GM12878 (cell line): ENCODE measurements around the gene GOSR2. TPM values are rescaled to one million over a fixed set of nuclear protein-coding genes. Genes with fewer than 3 reads are reported as not detected.

Source experiments
- ATAC-seq: fragments of 200-7000 bp; cut with Tn5 transposase; 3 replicates; pipeline ENCODE4 v1.9.1; 2020; ENCODE audit warnings: mild to moderate bottlenecking, moderate library complexity
- BruUV-seq: library from RNA; stranded (reverse); fragments of 400-500 nt; replicated peaks from 2 replicates; lab custom pipeline; 2021; lab: Mats Ljungman, UMichigan
- CTCF ChIA-PET: fragments of 300-600 bp; sonication (Branson Sonifier 250); formaldehyde crosslinking; extraction: SDS; loops from one replicate; lab custom pipeline; 2021; ENCODE audit warnings: inconsistent platforms; lab: Yijun Ruan, JAX
- POLR2A ChIA-PET: fragments of 350-600 bp; formaldehyde crosslinking; extraction: SDS; loops from one replicate; lab custom pipeline; 2021; ENCODE audit warnings: inconsistent platforms; lab: Charles Lee
- RAD21 ChIA-PET: fragments of 300-600 bp; sonication (Branson Sonifier 250); formaldehyde crosslinking; loops from one replicate; lab custom pipeline; 2023; ENCODE audit warnings: antibody characterized with exemption; ENCODE audit not compliant: unreplicated experiment; lab: Charles Lee
- SMC1A ChIA-PET: fragments of 300-600 bp; sonication (Branson Sonifier 250); formaldehyde crosslinking; loops from one replicate; lab custom pipeline; 2023; ENCODE audit not compliant: unreplicated experiment, uncharacterized antibody; lab: Charles Lee
- DNase-seq: peaks from one replicate; pipeline ENCODE4 v3.0.0-alpha.2; 2011; ENCODE audit warnings: low read depth, low spot score
- FAIRE-seq: peaks from 3 replicates; lab custom pipeline; 2011; peaks lifted over from hg19 to GRCh38; lab: Jason Lieb, UNC
- H2AFZ ChIP-seq: 2 replicates; pipeline ENCODE4 v1.6.0; 2011; ENCODE audit warnings: low read depth, low read length, control low read depth; ENCODE audit not compliant: control insufficient read depth
- H3K27ac ChIP-seq: 2 replicates; pipeline ENCODE4 v1.5.1; 2011; ENCODE audit warnings: control low read depth; ENCODE audit not compliant: control insufficient read depth, insufficient read depth
- H3K27me3 ChIP-seq, 2 experiments: replicated peaks in 1 of 2; 2 replicates each; pipeline versions ENCODE4 v1.6.0 to v1.6.1; 2011; ENCODE audit warnings: low read length in 1 of 2; ENCODE audit not compliant: control insufficient read depth in 2 of 2, insufficient read depth in 2 of 2
- H3K36me3 ChIP-seq, 2 experiments: 2 replicates each; pipeline ENCODE4 v1.5.1; 2011; ENCODE audit warnings: low read length in 1 of 2; ENCODE audit not compliant: control insufficient read depth in 2 of 2, insufficient read depth in 2 of 2
- H3K4me1 ChIP-seq: 2 replicates; pipeline ENCODE4 v1.6.1; 2011; ENCODE audit warnings: mild to moderate bottlenecking, low read length, moderate library complexity, mixed read lengths; ENCODE audit not compliant: control insufficient read depth, insufficient read depth
- H3K4me2 ChIP-seq: 2 replicates; pipeline ENCODE4 v1.6.0; 2011; ENCODE audit warnings: control low read depth; ENCODE audit not compliant: control insufficient read depth, insufficient read depth
- H3K4me3 ChIP-seq: fragments of 200-600 bp; sonication (generic); 2 replicates; pipeline ENCODE4 v1.5.1; 2016
- H3K79me2 ChIP-seq: 2 replicates; pipeline ENCODE4 v1.6.0; 2011; ENCODE audit warnings: low read length; ENCODE audit not compliant: control insufficient read depth, insufficient read depth
- H3K9ac ChIP-seq: 2 replicates; pipeline ENCODE4 v1.8.0; 2011; ENCODE audit warnings: low read length, control low read depth, mixed read lengths; ENCODE audit not compliant: control insufficient read depth, insufficient read depth
- H3K9me3 ChIP-seq: replicated peaks from 3 replicates; pipeline ENCODE4 v1.5.1; 2011; ENCODE audit warnings: mild to moderate bottlenecking, low read length; ENCODE audit not compliant: control insufficient read depth, insufficient read depth
- H4K20me1 ChIP-seq: 2 replicates; pipeline ENCODE4 v1.6.0; 2011; ENCODE audit not compliant: control insufficient read depth, insufficient read depth
- ATF7 ChIP-seq: fragments of 450-650 bp; IDR thresholded peaks from 2 replicates; pipeline ENCODE4 v1.6.1; 2016; ENCODE audit warnings: low read depth, mild to moderate bottlenecking
- CBX3 ChIP-seq: fragments of 200-600 bp; sonication (generic); IDR thresholded peaks from 2 replicates; pipeline ENCODE4 v1.6.1; 2016; ENCODE audit warnings: low read depth, borderline replicate concordance
- CHD1 ChIP-seq: IDR thresholded peaks from 2 replicates; pipeline ENCODE4 v1.6.1; 2012; ENCODE audit warnings: low read depth, low read length, improper control_type of control experiment
- KDM1A ChIP-seq: fragments of 200-600 bp; sonication (generic); IDR thresholded peaks from 2 replicates; pipeline ENCODE4 v1.6.1; 2016; ENCODE audit warnings: borderline replicate concordance
- RFX5 ChIP-seq: IDR thresholded peaks from 2 replicates; pipeline ENCODE4 v1.6.1; 2011; ENCODE audit warnings: low read depth, low read length, improper control_type of control experiment
- ZNF217 ChIP-seq: fragments of 450-650 bp; IDR thresholded peaks from 2 replicates; pipeline ENCODE4 v1.6.1; 2017; ENCODE audit warnings: antibody characterized with exemption, mild to moderate bottlenecking
- WGBS: methylation state at CpG from one replicate; pipeline ENCODE4 v1.1.6; 2016; ENCODE audit warnings: low lambda C conversion rate; ENCODE audit not compliant: insufficient replicate concordance, insufficient coverage; ENCODE audit errors: missing lambda C conversion rate; 5-methylcytosine and 5-hydroxymethylcytosine counted together
- in situ Hi-C: fragments of 300-500 bp; cut with MboI; formaldehyde crosslinking; loops from 9 replicates; pipeline ENCODE4 v1.14.3; 2018; ENCODE audit warnings: mixed read lengths
- intact Hi-C: fragments of 100-400 bp; cut with micrococcal nuclease; formaldehyde crosslinking; loops from one replicate; pipeline ENCODE4 v1.14.2; 2022; ENCODE audit not compliant: unreplicated experiment
- polyA plus RNA-seq, 11 experiments: library from polyadenylated mRNA; depleted of rRNA in 4 of 11; unstranded in 6 of 11; stranded (reverse) in 5 of 11; fragments of >200 nt; fragmentation: Nextera tagmentation in 4 of 11; fragmentation: Illumina TruSeq in 1 of 11; extraction: Ambion mirVana in 4 of 11; extraction: Trizol in 1 of 11; gene quantifications; 1 replicate in 1 of 11; 2 replicates in 10 of 11; pipeline versions ENCODE4 v1.2.1 to v1.2.3, GENCODE V29; 2011 to 2016; ENCODE audit warnings: inconsistent platforms in 2 of 11, missing spikeins in 2 of 11, low read depth in 1 of 11
- total RNA-seq, 4 experiments: library from RNA; depleted of rRNA in 3 of 4; stranded (reverse); fragments of >200 nt in 3 of 4; fragmentation: Illumina TruSeq in 1 of 4; extraction: Trizol in 1 of 4; gene quantifications; 2 replicates each; pipeline versions ENCODE4 v1.2.1 to v1.2.3, GENCODE V29; 2013 to 2021
- TF ChIP-seq, protein P1 (sequence below): IDR thresholded peaks from 2 replicates; pipeline ENCODE4 v1.6.1; 2011; ENCODE audit warnings: borderline replicate concordance, low read depth, mild to moderate bottlenecking, moderate library complexity, mixed read lengths, low read length; ENCODE audit not compliant: insufficient read depth; ENCODE audit errors: extremely low read length

Gene GOSR2
- total and polyA plus RNA-seq, 10 of the 15 experiments (the other 5 are each of a cell fraction or from before 2014, with no cell fraction given) = 30.1 to 64.5 (median 47.0) TPM

DNA sequence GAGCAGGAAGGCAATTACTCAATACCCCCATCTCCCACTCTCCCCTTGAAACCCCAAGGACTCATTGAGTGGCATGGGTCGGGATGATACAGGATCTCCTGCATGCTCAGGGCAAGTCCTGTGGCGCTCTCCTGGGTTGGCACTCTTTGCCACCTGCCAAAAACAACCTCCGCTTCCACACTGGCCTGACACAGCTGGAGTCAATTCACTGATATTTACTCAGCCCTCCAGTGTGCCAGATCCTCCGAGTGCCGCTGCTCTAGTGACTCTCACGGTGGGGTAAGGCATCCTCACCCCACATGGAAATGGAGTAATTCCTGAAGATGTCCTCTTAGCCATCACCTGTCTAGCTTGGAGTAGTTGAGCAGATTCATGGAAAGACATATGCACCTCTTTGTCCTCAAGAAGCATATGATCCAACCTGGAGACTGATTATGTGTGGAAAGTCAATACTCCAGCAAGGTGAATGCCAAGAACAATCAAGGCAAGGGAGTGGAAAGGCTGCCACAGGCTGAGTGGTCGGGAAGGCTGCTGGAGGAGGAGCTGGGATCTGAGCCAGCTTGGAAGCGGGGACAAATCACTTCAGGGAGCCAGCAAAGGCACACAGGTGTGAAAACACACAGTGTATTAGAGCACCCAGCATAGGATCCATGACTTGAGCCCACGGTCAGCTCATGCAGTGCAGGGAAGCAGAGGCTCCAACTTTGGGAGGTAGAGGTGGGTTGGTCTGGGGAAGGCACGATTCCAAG, 12.6 kb upstream of the GOSR2 start:
- in situ Hi-C loops (loop anchor here (5.0 kb wide), 1 partner anchor 48 kb away; no protein-coding TSS in a partner anchor), intact Hi-C loops (no loop called here)
- no TSS peak for BruUV-seq
- Histone ChIP-seq H3K27ac (no peak overlapping the region), H3K4me1 (no peaks in the 10 kb centered on the region), H3K79me2 (no peaks in the 10 kb centered on the region), H3K36me3 (no peaks in the 10 kb centered on the region), H3K9me3 (no peaks in the 10 kb centered on the region), H3K9ac (no peak overlapping the region), H2AFZ (no peak overlapping the region), H4K20me1 (no peaks in the 10 kb centered on the region), H3K4me3 (no peak overlapping the region), H3K27me3 (peaks cover 0 to 2% of the 10 kb centered on the region in 2 experiments; a peak in 1 of 4 replicates), H3K4me2 (no peak overlapping the region)
- no peak for ATAC-seq
- ChIA-PET SMC1A (no interaction called here), POLR2A (no interaction called here), RAD21 (no interaction called here), CTCF (interaction anchor here (0.5 kb wide), 1 partner anchor 9 kb away, joined by 5 read pairs; no protein-coding TSS in a partner anchor)
- FAIRE-seq = no peak
- DNase-seq = no peak
- WGBS = 15% methylated on average over 10 of the region's 10 CpGs
- TF ChIP-seq ZNF217 (no peak), RFX5 (no peak), CHD1 (no peak), CBX3 (no peak), KDM1A (no peak), ATF7 (no peak)
- TF ChIP-seq, protein P1, sequence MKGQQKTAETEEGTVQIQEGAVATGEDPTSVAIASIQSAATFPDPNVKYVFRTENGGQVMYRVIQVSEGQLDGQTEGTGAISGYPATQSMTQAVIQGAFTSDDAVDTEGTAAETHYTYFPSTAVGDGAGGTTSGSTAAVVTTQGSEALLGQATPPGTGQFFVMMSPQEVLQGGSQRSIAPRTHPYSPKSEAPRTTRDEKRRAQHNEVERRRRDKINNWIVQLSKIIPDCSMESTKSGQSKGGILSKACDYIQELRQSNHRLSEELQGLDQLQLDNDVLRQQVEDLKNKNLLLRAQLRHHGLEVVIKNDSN = no peak
